Transverse colon (tissue), 3 donors: ENCODE measurements around the gene GPSM1.

Experiments
- POLR2A ChIP-seq: fragments of 450-650 bp; IDR thresholded peaks from one replicate; pipeline ENCODE4 v1.6.1; 2016; ENCODE audit warnings: antibody characterized with exemption, mild to moderate bottlenecking, moderate library complexity
- TF ChIP-seq, protein P1 (sequence below), 5 experiments: fragments of 200-600 bp in 3 of 5; fragments of 450-650 bp in 2 of 5; sonication (generic) in 3 of 5; IDR thresholded peaks; 1 replicate in 2 of 5; 2 replicates in 3 of 5; pipeline ENCODE4 v1.5.1; 2016 to 2017; ENCODE audit warnings: antibody characterized with exemption in 5 of 5, inconsistent platforms in 3 of 5, mild to moderate bottlenecking in 2 of 5, moderate library complexity in 1 of 5

- TF ChIP-seq, protein P1, sequence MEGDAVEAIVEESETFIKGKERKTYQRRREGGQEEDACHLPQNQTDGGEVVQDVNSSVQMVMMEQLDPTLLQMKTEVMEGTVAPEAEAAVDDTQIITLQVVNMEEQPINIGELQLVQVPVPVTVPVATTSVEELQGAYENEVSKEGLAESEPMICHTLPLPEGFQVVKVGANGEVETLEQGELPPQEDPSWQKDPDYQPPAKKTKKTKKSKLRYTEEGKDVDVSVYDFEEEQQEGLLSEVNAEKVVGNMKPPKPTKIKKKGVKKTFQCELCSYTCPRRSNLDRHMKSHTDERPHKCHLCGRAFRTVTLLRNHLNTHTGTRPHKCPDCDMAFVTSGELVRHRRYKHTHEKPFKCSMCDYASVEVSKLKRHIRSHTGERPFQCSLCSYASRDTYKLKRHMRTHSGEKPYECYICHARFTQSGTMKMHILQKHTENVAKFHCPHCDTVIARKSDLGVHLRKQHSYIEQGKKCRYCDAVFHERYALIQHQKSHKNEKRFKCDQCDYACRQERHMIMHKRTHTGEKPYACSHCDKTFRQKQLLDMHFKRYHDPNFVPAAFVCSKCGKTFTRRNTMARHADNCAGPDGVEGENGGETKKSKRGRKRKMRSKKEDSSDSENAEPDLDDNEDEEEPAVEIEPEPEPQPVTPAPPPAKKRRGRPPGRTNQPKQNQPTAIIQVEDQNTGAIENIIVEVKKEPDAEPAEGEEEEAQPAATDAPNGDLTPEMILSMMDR (IDR thresholded peaks at IDR 0.05), result no peak
- no peak for TF ChIP-seq POLR2A
These were observed 15.3 kb upstream of the GPSM1 start for GRCh38 chr9:136312009-136312375.
